Fibroblast of upper back skin (primary cell): Measurements from ENCODE around the gene MMS19.
A peak's percentile ranks its signal among the peaks of the same experiment; 100 is the strongest.

Experiments used
- DNase-seq: peaks from one replicate; pipeline ENCODE4 v3.0.0-alpha.2; 2013

MMS19 gene

GRCh38 chr10:97525086-97525485 is 26.9 kb upstream of the MMS19 start:
- no peak for DNase-seq

- DNase-seq, result no peak
Measured at GRCh38 chr10:97522937-97523336, 24.7 kb upstream of the MMS19 start.

GRCh38 chr10:97522071-97522470 is 23.8 kb upstream of the MMS19 start:
- no peak for DNase-seq

GRCh38 chr10:97520978-97521761 is 22.9 kb upstream of the MMS19 start:
- DNase-seq, result no peak

- no peak for DNase-seq
Measured at GRCh38 chr10:97520520-97520919, 22.3 kb upstream of the MMS19 start.

GRCh38 chr10:97519342-97519741 is 21.1 kb upstream of the MMS19 start:
- DNase-seq, result peak; percentile 37

GRCh38 chr10:97518301-97519043 is 20.2 kb upstream of the MMS19 start:
- DNase-seq, result peak; percentile 35

- no peak for DNase-seq
Measured at GRCh38 chr10:97517778-97518300, 19.6 kb upstream of the MMS19 start.

- no peak for DNase-seq
Measured at GRCh38 chr10:97517096-97517750, 19.0 kb upstream of the MMS19 start.

GRCh38 chr10:97515271-97515978 is 17.2 kb upstream of the MMS19 start:
- no peak for DNase-seq

- DNase-seq, result no peak
Measured at GRCh38 chr10:97514344-97514743, 16.1 kb upstream of the MMS19 start.

GRCh38 chr10:97512993-97513392 is 14.8 kb upstream of the MMS19 start:
- DNase-seq, result peak; percentile 18

- no peak for DNase-seq
Measured at GRCh38 chr10:97511711-97512440, 13.7 kb upstream of the MMS19 start.

GRCh38 chr10:97510686-97511085 is 12.5 kb upstream of the MMS19 start:
- no peak for DNase-seq

GRCh38 chr10:97509120-97509680 is 11.0 kb upstream of the MMS19 start:
- no peak for DNase-seq

- peak; percentile 53 for DNase-seq
Measured at GRCh38 chr10:97508342-97508741, 10.1 kb upstream of the MMS19 start.

GRCh38 chr10:97506199-97506991 is 8.2 kb upstream of the MMS19 start:
- DNase-seq, result no peak

GRCh38 chr10:97505152-97505551 is 6.9 kb upstream of the MMS19 start:
- no peak for DNase-seq

- no peak for DNase-seq
Measured at GRCh38 chr10:97503406-97503805, 5.2 kb upstream of the MMS19 start.

GRCh38 chr10:97502916-97503315 is 4.7 kb upstream of the MMS19 start:
- no peak for DNase-seq

- no peak for DNase-seq
Measured at GRCh38 chr10:97500297-97500575, 2.0 kb upstream of the MMS19 start.
